Osteoblast (primary cell): ENCODE data around the gene HDAC8. TPM values are rescaled to one million over a fixed set of nuclear protein-coding genes. Genes with fewer than 3 reads are reported as not detected.
A peak's percentile ranks its signal among the peaks of the same experiment; 100 is the strongest.
"Not testable (repeated sequence)": the region's sequence is repeated elsewhere in the genome, so short reads cannot be mapped to it uniquely, and the experiment has no call there.

ENCODE experiments used
- DNase-seq: peaks from one replicate; pipeline ENCODE4 v3.0.0; 2011; ENCODE audit warnings: low spot score, mixed read lengths; ENCODE audit not compliant: insufficient read length; ENCODE audit errors: missing footprints
- H2AFZ ChIP-seq: 2 replicates; pipeline ENCODE4 v1.6.0; 2011; ENCODE audit warnings: mild to moderate bottlenecking, low read length
- H3K27ac ChIP-seq: 2 replicates; pipeline ENCODE4 v1.5.1; 2011; ENCODE audit warnings: mild to moderate bottlenecking, low read depth, low read length, moderate library complexity
- H3K27me3 ChIP-seq: 2 replicates; pipeline ENCODE4 v1.6.0; 2012; ENCODE audit warnings: mild to moderate bottlenecking, control low read depth, inconsistent platforms, low read length, moderate library complexity; ENCODE audit not compliant: insufficient read depth
- H3K36me3 ChIP-seq: 2 replicates; pipeline ENCODE4 v1.5.1; 2011; ENCODE audit warnings: mild to moderate bottlenecking, low read length, control low read depth, moderate library complexity; ENCODE audit not compliant: insufficient read depth
- H3K4me1 ChIP-seq: 2 replicates; pipeline ENCODE4 v1.5.1; 2011; ENCODE audit warnings: mild to moderate bottlenecking, low read length, control low read depth, moderate library complexity; ENCODE audit not compliant: insufficient read depth
- H3K4me2 ChIP-seq: 2 replicates; pipeline ENCODE4 v1.6.0; 2011; ENCODE audit warnings: mild to moderate bottlenecking, low read length; ENCODE audit not compliant: insufficient read depth
- H3K4me3 ChIP-seq: fragments of 200-600 bp; sonication (generic); 3 replicates; pipeline ENCODE4 v1.5.1; 2012; ENCODE audit warnings: mild to moderate bottlenecking, low read length, inconsistent platforms; ENCODE audit not compliant: insufficient read depth
- H3K79me2 ChIP-seq: 2 replicates; pipeline ENCODE4 v1.6.0; 2012; ENCODE audit warnings: mild to moderate bottlenecking, low read length, control low read depth, inconsistent platforms; ENCODE audit not compliant: insufficient read depth
- H3K9me3 ChIP-seq: 2 replicates; pipeline ENCODE4 v1.5.1; 2011; ENCODE audit warnings: low read depth, low read length, control low read depth
- H4K20me1 ChIP-seq: 2 replicates; pipeline ENCODE4 v1.6.0; 2012; ENCODE audit warnings: mild to moderate bottlenecking, low read length, control low read depth; ENCODE audit not compliant: insufficient read depth
- total RNA-seq: library from RNA; depleted of rRNA; stranded (reverse); fragments of >200 nt; gene quantifications from 2 replicates; pipeline ENCODE4 v1.2.3, GENCODE V29; 2012
- TF ChIP-seq, protein P1 (sequence below): IDR thresholded peaks from 2 replicates; pipeline ENCODE4 v1.5.1; 2011; ENCODE audit warnings: mild to moderate bottlenecking, low read depth, low read length, moderate library complexity; ENCODE audit errors: extremely low read depth

HDAC8 gene
- total RNA-seq, 1 donor: 24.6 TPM

DNA sequence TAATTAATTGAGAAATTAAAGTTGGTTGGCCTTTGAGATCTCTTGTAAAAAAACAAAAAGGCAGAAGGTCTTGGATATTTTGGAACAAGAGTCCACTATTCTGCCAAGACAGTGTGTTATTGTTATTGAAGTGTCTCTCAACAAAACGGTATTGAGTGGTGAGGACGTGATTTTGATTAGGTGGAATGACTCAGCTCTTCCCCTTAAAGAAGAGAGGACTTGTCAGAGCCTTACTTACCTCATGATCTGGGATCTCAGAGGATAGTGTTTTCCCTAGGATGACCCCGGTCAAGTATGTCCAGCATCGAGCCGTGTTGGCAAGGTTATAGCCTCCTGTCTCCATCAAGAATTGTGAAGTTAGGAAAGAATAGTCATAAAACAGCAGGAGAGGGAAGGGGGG is 110.9 kb downstream of the HDAC8 start:
- H3K27ac ChIP-seq: peak overlapping the region; percentile 65
- peaks cover 23% of the 10 kb centered on the region for H3K27me3 ChIP-seq
- H3K9me3 ChIP-seq: no peaks in the 10 kb centered on the region
- H2AFZ ChIP-seq: no peak overlapping the region
- no peaks in the 10 kb centered on the region for H4K20me1 ChIP-seq
- no peaks in the 10 kb centered on the region for H3K36me3 ChIP-seq
- TF ChIP-seq, protein P1, sequence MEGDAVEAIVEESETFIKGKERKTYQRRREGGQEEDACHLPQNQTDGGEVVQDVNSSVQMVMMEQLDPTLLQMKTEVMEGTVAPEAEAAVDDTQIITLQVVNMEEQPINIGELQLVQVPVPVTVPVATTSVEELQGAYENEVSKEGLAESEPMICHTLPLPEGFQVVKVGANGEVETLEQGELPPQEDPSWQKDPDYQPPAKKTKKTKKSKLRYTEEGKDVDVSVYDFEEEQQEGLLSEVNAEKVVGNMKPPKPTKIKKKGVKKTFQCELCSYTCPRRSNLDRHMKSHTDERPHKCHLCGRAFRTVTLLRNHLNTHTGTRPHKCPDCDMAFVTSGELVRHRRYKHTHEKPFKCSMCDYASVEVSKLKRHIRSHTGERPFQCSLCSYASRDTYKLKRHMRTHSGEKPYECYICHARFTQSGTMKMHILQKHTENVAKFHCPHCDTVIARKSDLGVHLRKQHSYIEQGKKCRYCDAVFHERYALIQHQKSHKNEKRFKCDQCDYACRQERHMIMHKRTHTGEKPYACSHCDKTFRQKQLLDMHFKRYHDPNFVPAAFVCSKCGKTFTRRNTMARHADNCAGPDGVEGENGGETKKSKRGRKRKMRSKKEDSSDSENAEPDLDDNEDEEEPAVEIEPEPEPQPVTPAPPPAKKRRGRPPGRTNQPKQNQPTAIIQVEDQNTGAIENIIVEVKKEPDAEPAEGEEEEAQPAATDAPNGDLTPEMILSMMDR: no peak
- no peak for DNase-seq
- H3K4me2 ChIP-seq: no peak overlapping the region
- H3K4me3 ChIP-seq: no peak overlapping the region
- peaks cover 5% of the 10 kb centered on the region for H3K4me1 ChIP-seq
- no peaks in the 10 kb centered on the region for H3K79me2 ChIP-seq

DNA sequence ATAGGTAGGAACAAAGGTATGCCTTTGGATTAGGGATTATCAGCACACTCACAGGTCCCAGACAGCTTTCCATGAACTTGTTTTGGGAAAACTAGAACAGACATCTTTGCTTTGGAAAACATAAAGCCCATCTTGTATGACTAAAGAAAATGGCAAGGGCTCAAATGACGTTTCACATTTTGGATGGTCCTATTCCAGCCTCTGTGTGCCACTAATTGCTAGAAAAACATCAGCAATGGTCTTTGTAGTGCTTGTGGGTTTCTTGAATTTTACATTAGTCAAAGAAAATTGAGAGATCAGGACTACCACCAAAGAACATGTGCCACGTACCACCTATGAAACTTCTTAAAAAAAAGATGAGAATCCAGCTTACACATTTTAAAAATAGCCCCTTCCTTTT is 111.4 kb downstream of the HDAC8 start:
- Histone ChIP-seq H3K9me3 (no peaks in the 10 kb centered on the region), H3K4me3 (no peak overlapping the region), H3K79me2 (no peaks in the 10 kb centered on the region), H3K4me1 (peaks cover 5% of the 10 kb centered on the region), H3K27ac (peak overlapping the region; percentile 65), H2AFZ (no peak overlapping the region), H4K20me1 (no peaks in the 10 kb centered on the region), H3K4me2 (peak overlapping the region; percentile 25), H3K36me3 (no peaks in the 10 kb centered on the region), H3K27me3 (peaks cover 23% of the 10 kb centered on the region)
- TF ChIP-seq, protein P1: no peak
- no peak for DNase-seq

DNA sequence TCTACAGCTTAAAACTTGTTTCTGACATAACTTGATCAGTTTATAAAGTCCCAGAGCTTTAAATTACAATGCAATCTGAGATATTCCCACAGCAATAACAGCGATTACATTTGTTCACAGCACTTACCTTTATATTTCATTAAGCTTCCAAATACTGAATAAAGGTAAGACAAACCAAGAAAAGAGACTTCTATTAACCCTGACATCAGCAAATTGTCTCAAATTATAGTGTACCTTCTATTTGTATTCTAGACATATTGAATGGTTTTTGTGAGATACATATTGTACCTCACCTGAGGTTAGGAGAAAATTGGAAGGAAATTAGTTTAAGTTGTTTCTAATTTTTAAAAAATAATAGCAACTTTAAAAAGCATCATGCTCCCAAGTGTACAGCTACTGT is 111.9 kb downstream of the HDAC8 start:
- no peaks in the 10 kb centered on the region for H3K36me3 ChIP-seq
- H3K9me3 ChIP-seq: no peaks in the 10 kb centered on the region
- no peak overlapping the region for H2AFZ ChIP-seq
- no peak overlapping the region for H3K4me3 ChIP-seq
- H3K4me2 ChIP-seq: no peak overlapping the region
- H3K27ac ChIP-seq: peak overlapping the region; percentile 65
- H3K4me1 ChIP-seq: peaks cover 5% of the 10 kb centered on the region
- no peaks in the 10 kb centered on the region for H3K79me2 ChIP-seq
- H3K27me3 ChIP-seq: peaks cover 23% of the 10 kb centered on the region
- no peaks in the 10 kb centered on the region for H4K20me1 ChIP-seq
- no peak for DNase-seq
- TF ChIP-seq, protein P1: no peak

- H3K27me3 ChIP-seq, H3K27ac ChIP-seq, H3K4me1 ChIP-seq, H3K4me3 ChIP-seq, H4K20me1 ChIP-seq, H2AFZ ChIP-seq, H3K9me3 ChIP-seq, DNase-seq, H3K79me2 ChIP-seq, H3K4me2 ChIP-seq, H3K36me3 ChIP-seq: not testable (repeated sequence)
Measured at GRCh38 chrX:72449034-72449433, 123.6 kb downstream of the HDAC8 start.

DNA sequence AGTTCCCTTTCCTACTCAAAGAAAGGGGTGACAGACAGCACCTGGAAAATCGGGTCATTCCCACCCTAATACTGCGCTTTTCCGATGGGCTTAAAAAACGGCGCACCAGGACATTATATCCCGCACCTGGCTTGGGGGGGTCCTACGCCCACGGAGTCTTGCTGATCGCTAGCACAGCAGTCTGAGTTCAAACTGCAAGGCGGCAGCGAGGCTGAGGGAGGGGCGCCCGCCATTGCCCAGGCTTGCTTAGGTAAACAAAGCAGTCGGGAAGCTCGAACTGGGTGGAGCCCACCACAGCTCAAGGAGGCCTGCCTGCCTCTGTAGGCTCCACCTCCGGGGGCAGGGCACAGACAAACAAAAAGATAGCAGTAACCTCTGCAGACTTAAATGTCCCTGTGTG is 131.9 kb downstream of the HDAC8 start:
- H3K27me3 ChIP-seq, H4K20me1 ChIP-seq, H2AFZ ChIP-seq, H3K79me2 ChIP-seq, H3K4me3 ChIP-seq, H3K4me1 ChIP-seq, H3K9me3 ChIP-seq, H3K27ac ChIP-seq, H3K36me3 ChIP-seq, DNase-seq, H3K4me2 ChIP-seq: not testable (repeated sequence)
